Hepatocyte (in vitro differentiated cells): ENCODE data around the gene UPK3A.

Experiments
- EZH2 ChIP-seq: fragments of 200-600 bp; sonication (generic); IDR thresholded peaks from 2 replicates; pipeline ENCODE4 v1.6.1; 2016; ENCODE audit warnings: antibody characterized with exemption, mild to moderate bottlenecking, borderline replicate concordance
- EZH2phosphoT487 ChIP-seq: fragments of 200-600 bp; sonication (generic); IDR thresholded peaks from one replicate; pipeline ENCODE4 v1.6.1; 2018; ENCODE audit warnings: antibody characterized with exemption, mild to moderate bottlenecking, low read depth, moderate library complexity; ENCODE audit not compliant: unreplicated experiment, severe bottlenecking
- TF ChIP-seq, protein P1 (sequence below): fragments of 200-600 bp; sonication (generic); IDR thresholded peaks from 2 replicates; pipeline ENCODE4 v1.5.1; 2016; ENCODE audit warnings: antibody characterized with exemption, mild to moderate bottlenecking; ENCODE audit not compliant: poor library complexity

DNA sequence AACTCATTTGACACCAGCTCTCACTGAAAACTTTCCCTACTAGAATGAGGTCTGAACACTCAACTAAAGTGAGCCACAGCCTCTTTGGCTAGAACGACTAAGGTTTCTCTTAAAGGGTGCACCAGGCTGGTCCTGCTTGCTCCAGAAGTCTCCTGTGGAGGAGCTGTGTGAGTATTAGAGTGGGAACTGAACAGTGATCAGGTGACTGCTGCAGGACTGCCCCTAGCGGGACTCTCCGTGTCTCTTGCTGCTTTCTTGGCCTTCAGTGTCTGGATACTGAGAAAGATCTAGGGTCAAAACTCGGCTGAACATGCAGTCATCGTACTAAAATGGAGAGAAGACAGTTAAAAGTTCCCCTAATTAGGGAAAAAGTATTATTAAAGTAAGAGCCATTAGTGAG lies 59.6 kb downstream of the UPK3A start:
- TF ChIP-seq, protein P1, sequence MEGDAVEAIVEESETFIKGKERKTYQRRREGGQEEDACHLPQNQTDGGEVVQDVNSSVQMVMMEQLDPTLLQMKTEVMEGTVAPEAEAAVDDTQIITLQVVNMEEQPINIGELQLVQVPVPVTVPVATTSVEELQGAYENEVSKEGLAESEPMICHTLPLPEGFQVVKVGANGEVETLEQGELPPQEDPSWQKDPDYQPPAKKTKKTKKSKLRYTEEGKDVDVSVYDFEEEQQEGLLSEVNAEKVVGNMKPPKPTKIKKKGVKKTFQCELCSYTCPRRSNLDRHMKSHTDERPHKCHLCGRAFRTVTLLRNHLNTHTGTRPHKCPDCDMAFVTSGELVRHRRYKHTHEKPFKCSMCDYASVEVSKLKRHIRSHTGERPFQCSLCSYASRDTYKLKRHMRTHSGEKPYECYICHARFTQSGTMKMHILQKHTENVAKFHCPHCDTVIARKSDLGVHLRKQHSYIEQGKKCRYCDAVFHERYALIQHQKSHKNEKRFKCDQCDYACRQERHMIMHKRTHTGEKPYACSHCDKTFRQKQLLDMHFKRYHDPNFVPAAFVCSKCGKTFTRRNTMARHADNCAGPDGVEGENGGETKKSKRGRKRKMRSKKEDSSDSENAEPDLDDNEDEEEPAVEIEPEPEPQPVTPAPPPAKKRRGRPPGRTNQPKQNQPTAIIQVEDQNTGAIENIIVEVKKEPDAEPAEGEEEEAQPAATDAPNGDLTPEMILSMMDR: peak; percentile 13
- no peak for TF ChIP-seq EZH2
- TF ChIP-seq EZH2phosphoT487: no peak
